Measurements from ENCODE around the gene RNF41.

RNF41 gene

DNA sequence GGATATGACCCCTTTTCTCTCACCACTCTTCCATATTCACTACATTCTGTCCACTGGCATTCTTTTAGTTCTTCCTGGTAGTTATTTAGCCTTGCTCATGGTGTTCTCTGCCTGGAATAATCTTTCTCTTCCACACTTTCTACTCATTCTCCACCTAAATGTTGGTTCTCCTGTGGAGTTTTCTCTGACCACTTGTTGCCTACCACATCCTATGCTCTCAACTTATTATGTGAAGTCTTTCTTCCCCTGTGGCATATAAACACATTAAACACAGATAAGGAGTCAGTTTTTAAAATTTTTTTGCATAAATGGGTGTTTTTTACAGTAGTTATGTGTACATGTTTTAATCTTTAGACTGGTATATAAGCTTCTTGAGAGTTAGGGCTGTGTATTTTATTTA, 29.1 kb downstream of the RNF41 start:
- no peak for TF ChIP-seq CTCF (IDR thresholded peaks at IDR 0.05)

GRCh38 chr12:56190695-56191155, 31.0 kb downstream of the RNF41 start:
- Histone ChIP-seq H2AFZ (peak overlapping the region; percentile 100), H3K36me3 (ENCODE audit: control insufficient read depth, insufficient read depth, low read length) (no peaks in the 10 kb centered on the region), H3K27ac (peak overlapping the region; percentile 94), H3K27me3 (ENCODE audit: control insufficient read depth, insufficient read depth, low read length) (no peaks in the 10 kb centered on the region), H3K9me3 (ENCODE audit: control insufficient read depth, low read length) (no peaks in the 10 kb centered on the region), H3K4me2 (ENCODE audit: low read length) (peak overlapping the region; percentile 80), H3K79me2 (peaks cover 10% of the 10 kb centered on the region), H3K4me3 (ENCODE audit: low read depth, low read length) (peak overlapping the region; percentile 73), H3K4me1 (peaks cover 6% of the 10 kb centered on the region), H3K9ac (no peak overlapping the region)
- TF ChIP-seq CTCF (IDR thresholded peaks at IDR 0.05): no peak

More for the DNA sequence above, 29.1 kb downstream of the RNF41 start:
- Histone ChIP-seq H3K79me2 (peaks cover 10% of the 10 kb centered on the region), H3K4me1 (peaks cover 6% of the 10 kb centered on the region), H2AFZ (no peak overlapping the region), H3K27ac (no peak overlapping the region), H3K36me3 (ENCODE audit: control insufficient read depth, insufficient read depth, low read length) (no peaks in the 10 kb centered on the region), H3K4me3 (ENCODE audit: low read depth, low read length) (no peak overlapping the region), H3K9me3 (ENCODE audit: control insufficient read depth, low read length) (no peaks in the 10 kb centered on the region), H3K9ac (no peak overlapping the region), H3K27me3 (ENCODE audit: control insufficient read depth, insufficient read depth, low read length) (no peaks in the 10 kb centered on the region), H3K4me2 (ENCODE audit: low read length) (no peak overlapping the region)

DNA sequence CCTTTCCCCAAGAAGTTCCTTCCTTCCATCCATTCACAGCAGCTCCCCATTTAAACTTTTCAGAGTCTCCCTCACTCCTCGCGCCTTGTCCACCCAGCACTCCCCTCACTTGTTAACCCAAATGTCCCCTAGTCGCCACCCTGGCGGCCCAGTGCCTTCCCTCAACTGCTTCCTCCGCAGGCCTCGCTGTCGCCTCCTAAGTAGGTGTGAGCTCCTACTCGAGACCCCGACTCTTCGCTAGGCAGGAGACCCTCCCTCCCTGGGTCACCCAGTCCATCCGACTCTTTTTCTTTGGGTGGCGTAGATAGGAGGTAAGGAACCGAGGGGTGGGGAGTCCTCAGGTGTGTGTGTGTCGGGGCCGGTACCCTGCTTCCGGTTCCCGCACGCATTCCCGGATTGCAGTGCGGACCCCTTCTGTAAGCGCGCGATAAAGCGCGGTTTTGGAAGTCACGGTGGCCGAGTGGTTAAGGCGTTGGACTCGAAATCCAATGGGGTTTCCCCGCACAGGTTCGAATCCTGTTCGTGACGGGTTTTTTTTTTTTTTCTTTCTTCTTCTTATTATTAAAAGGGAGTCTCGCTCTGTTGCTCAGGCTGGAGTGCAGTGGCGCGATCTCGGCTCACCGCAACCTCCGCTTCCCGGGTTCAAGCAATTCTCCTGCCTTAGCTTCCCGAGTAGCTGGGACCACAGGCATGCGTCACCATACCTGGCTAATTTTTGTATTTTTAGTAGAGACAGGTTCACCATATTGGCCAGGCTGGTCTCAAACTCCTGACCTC, 31.6 kb downstream of the RNF41 start:
- peaks cover 10% of the 10 kb centered on the region for H3K79me2 ChIP-seq
- H3K27ac ChIP-seq: peak overlapping the region; percentile 94
- peak overlapping the region; percentile 100 for H2AFZ ChIP-seq
- peaks cover 6% of the 10 kb centered on the region for H3K4me1 ChIP-seq
- peak overlapping the region; percentile 80 for H3K4me2 ChIP-seq (ENCODE audit: low read length)
- H3K4me3 ChIP-seq (ENCODE audit: low read depth, low read length): peak overlapping the region; percentile 73
- no peaks in the 10 kb centered on the region for H3K27me3 ChIP-seq (ENCODE audit: control insufficient read depth, insufficient read depth, low read length)
- no peak for TF ChIP-seq CTCF (IDR thresholded peaks at IDR 0.05)
- H3K9me3 ChIP-seq (ENCODE audit: control insufficient read depth, low read length): no peaks in the 10 kb centered on the region
- H3K36me3 ChIP-seq (ENCODE audit: control insufficient read depth, insufficient read depth, low read length): no peaks in the 10 kb centered on the region
- peak overlapping the region; percentile 43 for H3K9ac ChIP-seq

GRCh38 chr12:56189099-56189917, 32.4 kb downstream of the RNF41 start, which contains the start of gene SMARCC2:
Gene SMARCC2, minus strand, starts transcription at chr12:56189483. Its CDS starts 22 bp downstream, at chr12:56189461.
- H3K9ac ChIP-seq: peak within 1 kb of the TSS; percentile 55
- peaks cover 10% of the 10 kb centered on the region for H3K79me2 ChIP-seq
- H3K27ac ChIP-seq: peak within 1 kb of the TSS; percentile 94
- H3K4me2 ChIP-seq (ENCODE audit: low read length): peak within 1 kb of the TSS; percentile 89
- peak within 1 kb of the TSS; percentile 73 for H3K4me3 ChIP-seq (ENCODE audit: low read depth, low read length)
- H3K36me3 ChIP-seq (ENCODE audit: control insufficient read depth, insufficient read depth, low read length): no peaks in the 10 kb centered on the region
- peaks cover 6% of the 10 kb centered on the region for H3K4me1 ChIP-seq
- peak; percentile 63 for TF ChIP-seq CTCF (IDR thresholded peaks at IDR 0.05)
- H3K27me3 ChIP-seq (ENCODE audit: control insufficient read depth, insufficient read depth, low read length): no peaks in the 10 kb centered on the region
- no peaks in the 10 kb centered on the region for H3K9me3 ChIP-seq (ENCODE audit: control insufficient read depth, low read length)
- H2AFZ ChIP-seq: peak within 1 kb of the TSS; percentile 100

Measured in parathyroid adenoma (tissue), 2 donors.